K562 (cell line): ENCODE results near the gene GMPR2. TPM values are rescaled to one million over a fixed set of nuclear protein-coding genes. Genes with fewer than 3 reads are reported as not detected.

Experiments used
- BRF1 ChIP-seq: IDR thresholded peaks from 3 replicates; pipeline ENCODE4 v1.6.1; 2011; ENCODE audit warnings: borderline replicate concordance, mild to moderate bottlenecking; ENCODE audit not compliant: insufficient read length; ENCODE audit errors: extremely low read depth
- CBX5 ChIP-seq: IDR thresholded peaks from 2 replicates; pipeline ENCODE4 v1.6.1; 2014; ENCODE audit warnings: low read depth, borderline replicate concordance
- CSDE1 ChIP-seq, 2 experiments: fragments of 450-650 bp; IDR thresholded peaks; 2 replicates each; pipeline ENCODE4 v1.6.1; 2016; ENCODE audit warnings: mild to moderate bottlenecking in 1 of 2
- DPF2 ChIP-seq: fragments of 450-650 bp; IDR thresholded peaks from 2 replicates; pipeline ENCODE4 v1.6.1; 2016
- FOXJ3 ChIP-seq: sonication (generic); formaldehyde crosslinking; IDR thresholded peaks from 2 replicates; pipeline ENCODE4 v1.4.0; 2020; ENCODE audit warnings: mild to moderate bottlenecking, missing genetic modification reagents
- JUN ChIP-seq, 2 experiments: sonication (generic) in 1 of 2; formaldehyde crosslinking in 1 of 2; IDR thresholded peaks; 2 replicates each; pipeline versions ENCODE4 v1.6.1 to v1.8.0; 2012 to 2022; ENCODE audit warnings: borderline replicate concordance in 2 of 2, mild to moderate bottlenecking in 2 of 2, improper control_type of control experiment in 1 of 2, low read depth in 1 of 2, low read length in 1 of 2, missing genetic modification reagents in 1 of 2
- KAT7 ChIP-seq: sonication (generic); formaldehyde crosslinking; IDR thresholded peaks from 2 replicates; pipeline ENCODE4 v1.8.0; 2022; ENCODE audit warnings: missing genetic modification reagents, mild to moderate bottlenecking, borderline replicate concordance
- MCM3 ChIP-seq: fragments of 450-650 bp; IDR thresholded peaks from 2 replicates; pipeline ENCODE4 v1.6.1; 2016
- OTX1 ChIP-seq: fragments of 450-650 bp; formaldehyde crosslinking; IDR thresholded peaks from 2 replicates; pipeline ENCODE4 v1.4.0; 2022; ENCODE audit warnings: mild to moderate bottlenecking
- PHF21A ChIP-seq: fragments of 450-650 bp; IDR thresholded peaks from 2 replicates; pipeline ENCODE4 v1.6.1; 2017; ENCODE audit warnings: low read depth, borderline replicate concordance
- RUNX1 ChIP-seq: sonication (generic); IDR thresholded peaks from 2 replicates; pipeline ENCODE4 v1.6.1; 2016; ENCODE audit warnings: antibody characterized with exemption, low read depth
- SMAD4 ChIP-seq: fragments of 250-450 bp; sonication (Bioruptor Pico); conservative IDR thresholded peaks from 2 replicates; pipeline ENCODE4 v1.8.0; 2021; ENCODE audit warnings: inconsistent platforms, mild to moderate bottlenecking, moderate library complexity
- STAT5A ChIP-seq: IDR thresholded peaks from 2 replicates; pipeline ENCODE4 v1.6.1; 2012; ENCODE audit warnings: low read length, inconsistent platforms, borderline replicate concordance
- TAF1 ChIP-seq: IDR thresholded peaks from 2 replicates; pipeline ENCODE4 v1.6.1; 2011; ENCODE audit warnings: mild to moderate bottlenecking, low read length, moderate library complexity; ENCODE audit not compliant: insufficient read depth, control insufficient read depth, severe bottlenecking; ENCODE audit errors: extremely low read depth
- TSC22D4 ChIP-seq: fragments of 450-650 bp; IDR thresholded peaks from 2 replicates; pipeline ENCODE4 v1.6.1; 2016; ENCODE audit warnings: missing genetic modification characterization, missing biosample characterization, control low read depth
- ZNF175 ChIP-seq: fragments of 200-800 bp; sonication (Bioruptor generic); IDR thresholded peaks from 2 replicates; pipeline ENCODE4 v1.6.1; 2016; ENCODE audit warnings: low read depth, mild to moderate bottlenecking, missing genetic modification characterization, missing compliant biosample characterization
- ZNF253 ChIP-seq: fragments of 250-450 bp; sonication (Bioruptor Pico); conservative IDR thresholded peaks from 2 replicates; pipeline ENCODE4 v1.6.1; 2021; ENCODE audit warnings: mild to moderate bottlenecking
- polyA plus RNA-seq, 8 experiments: library from polyadenylated mRNA; depleted of rRNA in 4 of 8; stranded (reverse) in 5 of 8; unstranded in 3 of 8; fragments of >200 nt; fragmentation: Nextera tagmentation in 2 of 8; fragmentation: Illumina TruSeq in 1 of 8; extraction: Ambion mirVana in 2 of 8; extraction: Trizol in 1 of 8; gene quantifications; 2 replicates each; pipeline versions ENCODE4 v1.2.1 to v1.2.3, GENCODE V29; 2011 to 2014; ENCODE audit warnings: inconsistent platforms in 1 of 8, missing spikeins in 1 of 8
- total RNA-seq, 7 experiments: library from RNA; depleted of rRNA in 6 of 7; stranded (reverse); fragments of >200 nt in 6 of 7; fragmentation: Illumina TruSeq in 2 of 7; extraction: Trizol in 2 of 7; gene quantifications; 2 replicates each; pipeline versions ENCODE4 v1.2.1 to v1.2.3, GENCODE V29; 2011 to 2021; ENCODE audit warnings: low replicate concordance in 1 of 7
- TF ChIP-seq, protein P1 (sequence below): IDR thresholded peaks from 3 replicates; pipeline ENCODE4 v1.6.1; 2011; ENCODE audit warnings: borderline replicate concordance, mild to moderate bottlenecking, moderate library complexity; ENCODE audit not compliant: insufficient read length; ENCODE audit errors: extremely low read depth
- TF ChIP-seq, protein P2 (sequence below): fragments of 250-450 bp; sonication (Bioruptor Pico); IDR thresholded peaks from 2 replicates; pipeline ENCODE4 v1.5.0; 2021; ENCODE audit warnings: mild to moderate bottlenecking, moderate library complexity
- TF ChIP-seq, protein P3 (sequence below): fragments of 450-650 bp; IDR thresholded peaks from 2 replicates; pipeline ENCODE4 v1.6.1; 2016; ENCODE audit warnings: antibody characterized with exemption

Gene GMPR2
- total and polyA plus RNA-seq, 9 of the 15 experiments (the other 6 are each of a cell fraction or from before 2014, with no cell fraction given) = 26.4 to 67.4 (median 36.3) TPM

DNA sequence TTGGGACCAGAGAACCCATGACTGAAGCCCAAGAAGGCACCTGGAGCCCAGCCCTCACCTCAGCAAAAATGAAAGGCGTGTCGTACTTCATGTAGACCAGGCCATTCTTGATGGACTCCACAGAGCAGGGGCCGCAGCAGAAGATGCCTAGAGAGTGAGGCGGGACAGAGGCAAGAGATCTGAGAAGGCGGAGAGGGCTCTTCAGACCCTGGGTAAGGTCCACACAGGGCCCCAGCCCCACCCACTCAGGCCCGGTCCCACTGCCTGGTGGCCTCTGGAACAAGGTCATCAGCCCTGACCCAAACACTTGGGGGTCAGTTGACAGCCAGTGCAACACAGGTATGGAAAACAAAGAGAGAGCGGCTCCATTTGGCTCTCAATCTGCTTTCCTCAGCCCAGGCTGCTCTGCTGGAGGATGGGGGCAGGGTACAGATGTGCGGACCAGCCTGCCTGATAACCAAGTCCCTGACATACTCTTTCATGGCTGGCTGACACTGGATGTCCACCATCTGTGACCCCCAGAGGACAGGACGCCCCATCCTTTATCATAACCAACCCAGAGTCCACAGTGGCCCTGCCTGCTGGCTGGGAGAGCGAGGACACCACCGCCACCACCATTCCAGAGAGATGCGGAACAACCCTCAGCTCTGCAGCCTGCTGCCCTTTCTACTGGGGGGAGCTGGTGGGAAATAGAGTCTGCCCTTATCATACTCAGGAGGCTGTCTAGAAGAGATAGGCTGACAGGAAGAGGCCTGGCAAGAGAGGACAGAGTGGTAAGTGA, 23.4 kb downstream of the GMPR2 start (continued):
- TF ChIP-seq, protein P1, sequence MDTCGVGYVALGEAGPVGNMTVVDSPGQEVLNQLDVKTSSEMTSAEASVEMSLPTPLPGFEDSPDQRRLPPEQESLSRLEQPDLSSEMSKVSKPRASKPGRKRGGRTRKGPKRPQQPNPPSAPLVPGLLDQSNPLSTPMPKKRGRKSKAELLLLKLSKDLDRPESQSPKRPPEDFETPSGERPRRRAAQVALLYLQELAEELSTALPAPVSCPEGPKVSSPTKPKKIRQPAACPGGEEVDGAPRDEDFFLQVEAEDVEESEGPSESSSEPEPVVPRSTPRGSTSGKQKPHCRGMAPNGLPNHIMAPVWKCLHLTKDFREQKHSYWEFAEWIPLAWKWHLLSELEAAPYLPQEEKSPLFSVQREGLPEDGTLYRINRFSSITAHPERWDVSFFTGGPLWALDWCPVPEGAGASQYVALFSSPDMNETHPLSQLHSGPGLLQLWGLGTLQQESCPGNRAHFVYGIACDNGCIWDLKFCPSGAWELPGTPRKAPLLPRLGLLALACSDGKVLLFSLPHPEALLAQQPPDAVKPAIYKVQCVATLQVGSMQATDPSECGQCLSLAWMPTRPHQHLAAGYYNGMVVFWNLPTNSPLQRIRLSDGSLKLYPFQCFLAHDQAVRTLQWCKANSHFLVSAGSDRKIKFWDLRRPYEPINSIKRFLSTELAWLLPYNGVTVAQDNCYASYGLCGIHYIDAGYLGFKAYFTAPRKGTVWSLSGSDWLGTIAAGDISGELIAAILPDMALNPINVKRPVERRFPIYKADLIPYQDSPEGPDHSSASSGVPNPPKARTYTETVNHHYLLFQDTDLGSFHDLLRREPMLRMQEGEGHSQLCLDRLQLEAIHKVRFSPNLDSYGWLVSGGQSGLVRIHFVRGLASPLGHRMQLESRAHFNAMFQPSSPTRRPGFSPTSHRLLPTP = no peak
- TF ChIP-seq TSC22D4 (no peak), ZNF175 (no peak), ZNF253 (CRISPR knock-in tag) (no peak), FOXJ3 (no peak), TAF1 (peak; percentile 26), STAT5A (peak; percentile 87), CBX5 (no peak), MCM3 (no peak), PHF21A (0 out of 2 replicates have a peak, but pooled peaks have one; percentile 14), CSDE1 (IDR thresholded peaks at IDR 0.05) (no peak), OTX1 (CRISPR knock-in tag) (no peak), RUNX1 (no peak), BRF1 (no peak), DPF2 (peak; percentile 86), JUN (IDR thresholded peaks at IDR 0.05; ENCODE audit: borderline replicate concordance, low read depth, low read length) (no peak), JUN (CRISPR knock-in tag; IDR thresholded peaks at IDR 0.05; ENCODE audit: borderline replicate concordance) (no peak), SMAD4 (peak; percentile 93), KAT7 (no peak)
- TF ChIP-seq, protein P2, sequence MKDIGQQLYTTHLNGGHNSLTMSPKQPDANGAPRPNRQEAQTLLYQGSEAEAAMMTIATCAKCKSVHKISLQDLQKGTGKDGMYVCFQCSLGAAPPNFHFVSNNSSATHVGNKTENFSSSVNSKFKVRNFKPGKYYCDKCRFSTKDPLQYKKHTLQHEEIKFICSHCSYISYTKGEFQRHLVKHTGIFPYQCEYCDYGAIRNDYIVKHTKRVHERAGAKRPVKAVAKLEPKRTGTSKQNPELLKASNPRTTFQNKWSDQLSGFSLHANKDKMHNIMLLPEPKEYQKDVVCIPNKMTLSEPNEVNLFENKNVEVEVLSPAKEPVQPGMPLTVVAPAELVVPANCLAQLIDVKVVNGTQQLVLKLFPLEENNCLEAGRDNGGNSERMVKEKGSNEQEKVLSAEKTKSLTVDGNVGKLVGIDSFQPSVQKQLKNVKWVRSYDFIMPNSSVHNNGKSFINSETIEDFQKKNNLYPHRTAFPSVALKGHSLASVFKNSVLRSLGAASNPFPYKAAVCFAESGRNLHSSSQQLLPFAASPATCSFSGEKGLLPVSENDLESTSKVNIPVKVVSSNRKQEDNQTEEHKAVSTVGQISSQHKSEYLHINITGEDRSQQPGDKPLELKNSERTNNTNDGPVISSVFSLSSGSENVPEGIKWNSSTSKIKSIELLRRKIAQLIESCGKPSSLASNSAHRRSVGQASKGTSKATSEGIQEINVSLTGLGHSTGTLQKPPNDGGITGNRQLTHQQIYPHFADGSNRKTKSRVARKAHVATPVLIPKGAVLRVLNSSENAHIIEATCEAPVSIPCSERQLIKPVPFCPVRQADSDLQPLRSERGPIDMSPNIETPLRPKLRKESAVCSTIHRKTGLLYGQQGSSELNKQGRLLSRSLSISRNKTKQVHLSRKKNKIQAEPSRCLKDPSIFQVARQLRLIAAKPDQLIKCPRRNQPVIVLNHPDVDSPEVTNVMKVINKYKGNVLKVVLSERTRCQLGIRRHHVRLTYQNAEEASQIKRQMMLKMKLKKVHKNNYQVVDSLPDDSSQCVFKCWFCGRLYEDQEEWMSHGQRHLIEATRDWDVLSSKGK (CRISPR knock-in tag) = no peak
- TF ChIP-seq, protein P3, sequence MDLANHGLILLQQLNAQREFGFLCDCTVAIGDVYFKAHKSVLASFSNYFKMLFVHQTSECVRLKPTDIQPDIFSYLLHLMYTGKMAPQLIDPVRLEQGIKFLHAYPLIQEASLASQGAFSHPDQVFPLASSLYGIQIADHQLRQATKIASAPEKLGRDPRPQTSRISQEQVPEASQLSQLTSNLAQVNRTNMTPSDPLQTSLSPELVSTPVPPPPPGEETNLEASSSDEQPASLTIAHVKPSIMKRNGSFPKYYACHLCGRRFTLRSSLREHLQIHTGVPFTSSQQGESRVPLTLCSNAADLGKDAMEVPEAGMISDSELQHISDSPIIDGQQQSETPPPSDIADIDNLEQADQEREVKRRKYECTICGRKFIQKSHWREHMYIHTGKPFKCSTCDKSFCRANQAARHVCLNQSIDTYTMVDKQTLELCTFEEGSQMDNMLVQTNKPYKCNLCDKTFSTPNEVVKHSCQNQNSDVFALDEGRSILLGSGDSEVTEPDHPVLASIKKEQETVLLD = no peak; the same call in 1 of the 2 replicates
